ENCODE measurements around the gene OSBPL5.
A peak's percentile ranks its signal among the peaks of the same experiment; 100 is the strongest.

The OSBPL5 gene

DNA sequence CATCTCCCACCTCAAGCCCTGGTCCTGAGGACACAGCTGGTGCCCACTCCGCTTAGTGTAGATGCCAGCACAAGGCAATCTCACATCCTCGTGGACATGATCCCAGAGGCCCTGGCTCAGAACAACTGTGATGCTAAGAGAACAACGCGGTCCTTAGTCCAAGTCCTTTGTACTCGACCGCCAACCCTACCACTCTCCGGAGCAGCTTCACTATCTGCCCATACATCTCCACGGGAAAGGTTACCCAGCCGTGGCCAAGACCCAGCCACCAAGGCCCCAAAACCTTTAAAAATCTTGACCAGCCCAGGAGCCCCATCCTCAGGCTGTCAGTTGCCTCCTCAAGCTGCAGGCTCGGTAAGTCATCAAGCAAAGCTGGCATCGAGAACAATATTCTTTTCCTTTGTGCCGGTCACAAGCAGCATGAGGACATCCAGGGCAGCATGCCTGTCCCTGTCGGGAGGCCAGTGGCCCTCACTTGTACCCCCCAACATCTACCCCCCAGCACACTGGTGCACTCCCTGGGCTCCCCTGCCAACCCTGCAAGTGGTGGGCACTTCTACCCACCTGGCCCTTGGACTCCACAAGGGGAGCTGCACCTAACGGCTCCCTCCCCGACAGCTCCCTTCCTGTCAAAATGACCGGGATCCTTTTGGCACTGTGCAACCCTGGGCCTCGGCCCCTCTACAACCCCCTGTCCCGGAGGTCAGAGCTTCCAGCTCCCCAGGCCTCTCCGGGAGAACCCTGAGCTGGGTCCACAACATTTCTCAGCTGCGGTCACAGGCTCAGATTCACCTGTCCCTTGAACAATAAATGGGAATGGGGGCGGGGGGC lies 2.5 kb downstream of the OSBPL5 start:
- H3K27me3 ChIP-seq (ENCODE audit: control insufficient read depth in 1 of 2, insufficient read depth in 2 of 2, low read length in 2 of 2), result peaks cover 3 to 6% of the 10 kb centered on the region in 2 donors
- H3K4me3 ChIP-seq (ENCODE audit: low read depth in 1 of 2, low read length in 2 of 2), result no peak overlapping the region
- no peak overlapping the region for H3K27ac ChIP-seq (ENCODE audit: low read depth, low read length)
- peaks cover 44 to 57% of the 10 kb centered on the region in 2 donors for H3K4me1 ChIP-seq (ENCODE audit: control insufficient read depth in 1 of 2, insufficient read depth in 2 of 2, low read length in 2 of 2)
- no peaks in the 10 kb centered on the region for H3K36me3 ChIP-seq (ENCODE audit: control insufficient read depth in 1 of 2, insufficient read depth in 2 of 2, low read length in 2 of 2)
- no peaks in the 10 kb centered on the region for H3K9me3 ChIP-seq (ENCODE audit: control insufficient read depth in 1 of 2, low read length in 2 of 2)
- H3K9ac ChIP-seq (ENCODE audit: low read depth in 1 of 2, low read length in 2 of 2), result no peak overlapping the region

DNA sequence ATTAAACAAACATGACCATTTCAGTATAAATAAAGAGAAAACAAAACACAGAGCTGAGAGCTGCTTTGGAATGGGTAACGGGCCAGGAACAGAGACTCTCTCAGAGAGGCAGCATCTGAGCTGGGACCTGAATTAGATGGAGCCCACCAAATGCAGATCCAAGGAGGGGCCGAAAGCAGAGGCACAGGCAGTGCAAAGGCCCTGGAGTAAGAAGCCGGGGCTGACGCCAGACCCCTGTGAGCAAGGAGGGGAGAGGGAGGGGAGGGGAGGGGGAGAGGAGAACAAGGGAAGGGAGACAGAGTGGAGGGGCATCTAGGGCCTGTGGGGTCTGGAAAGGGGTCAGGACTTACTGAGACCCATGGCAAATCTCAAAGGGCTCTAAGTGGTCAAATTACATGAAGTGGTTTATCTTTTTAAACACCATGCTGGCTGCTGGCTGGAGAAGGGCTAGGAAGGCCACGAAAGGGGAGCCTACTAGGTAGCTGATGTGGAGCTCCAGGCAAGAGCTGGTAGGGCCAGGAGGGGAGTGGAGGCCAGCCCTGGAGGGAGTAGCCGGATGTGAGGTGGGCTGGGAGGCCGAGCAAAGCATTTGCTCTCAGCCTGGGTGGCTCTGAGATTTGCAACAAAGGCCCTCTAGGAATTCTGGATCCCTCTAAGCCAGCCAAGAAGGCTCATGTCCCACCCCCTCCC lies 3.2 kb downstream of the OSBPL5 start:
- Histone ChIP-seq H3K9me3 (ENCODE audit: control insufficient read depth in 1 of 2, low read length in 2 of 2) (no peaks in the 10 kb centered on the region), H3K27me3 (ENCODE audit: control insufficient read depth in 1 of 2, insufficient read depth in 2 of 2, low read length in 2 of 2) (peaks cover 0 to 3% of the 10 kb centered on the region in 2 donors), H3K36me3 (ENCODE audit: control insufficient read depth in 1 of 2, insufficient read depth in 2 of 2, low read length in 2 of 2) (no peaks in the 10 kb centered on the region), H3K4me3 (ENCODE audit: low read depth in 1 of 2, low read length in 2 of 2) (no peak overlapping the region), H3K4me1 (ENCODE audit: control insufficient read depth in 1 of 2, insufficient read depth in 2 of 2, low read length in 2 of 2) (peaks cover 40 to 55% of the 10 kb centered on the region in 2 donors), H3K27ac (ENCODE audit: low read depth, low read length) (peak overlapping the region; percentile 42), H3K9ac (ENCODE audit: low read depth in 1 of 2, low read length in 2 of 2) (no peak overlapping the region)

DNA sequence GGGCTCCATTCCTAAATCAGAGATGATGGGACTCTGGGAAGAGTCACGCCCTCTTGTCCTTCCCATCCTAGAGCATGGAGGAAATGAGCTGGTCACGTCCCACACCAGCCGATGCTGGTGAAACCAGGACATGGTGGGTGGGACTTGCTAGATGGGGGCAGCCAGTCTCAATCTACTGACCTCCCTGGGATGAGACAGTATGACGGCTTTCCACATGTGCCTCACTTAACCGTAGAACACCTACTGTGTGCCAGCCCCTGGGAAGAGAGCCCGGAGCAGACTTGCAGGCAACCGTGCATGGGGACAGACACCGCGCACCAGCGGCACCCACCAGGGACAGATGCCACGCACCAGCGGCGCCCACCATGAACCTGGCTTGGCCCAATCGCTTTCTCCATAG lies 3.8 kb downstream of the OSBPL5 start:
- Histone ChIP-seq H3K4me1 (ENCODE audit: control insufficient read depth in 1 of 2, insufficient read depth in 2 of 2, low read length in 2 of 2) (peaks cover 38 to 53% of the 10 kb centered on the region in 2 donors), H3K27me3 (ENCODE audit: control insufficient read depth in 1 of 2, insufficient read depth in 2 of 2, low read length in 2 of 2) (peaks cover 0 to 3% of the 10 kb centered on the region in 2 donors), H3K9ac (ENCODE audit: low read depth in 1 of 2, low read length in 2 of 2) (no peak overlapping the region), H3K4me3 (ENCODE audit: low read depth in 1 of 2, low read length in 2 of 2) (no peak overlapping the region), H3K9me3 (ENCODE audit: control insufficient read depth in 1 of 2, low read length in 2 of 2) (no peaks in the 10 kb centered on the region), H3K27ac (ENCODE audit: low read depth, low read length) (peak overlapping the region; percentile 42), H3K36me3 (ENCODE audit: control insufficient read depth in 1 of 2, insufficient read depth in 2 of 2, low read length in 2 of 2) (no peaks in the 10 kb centered on the region)

DNA sequence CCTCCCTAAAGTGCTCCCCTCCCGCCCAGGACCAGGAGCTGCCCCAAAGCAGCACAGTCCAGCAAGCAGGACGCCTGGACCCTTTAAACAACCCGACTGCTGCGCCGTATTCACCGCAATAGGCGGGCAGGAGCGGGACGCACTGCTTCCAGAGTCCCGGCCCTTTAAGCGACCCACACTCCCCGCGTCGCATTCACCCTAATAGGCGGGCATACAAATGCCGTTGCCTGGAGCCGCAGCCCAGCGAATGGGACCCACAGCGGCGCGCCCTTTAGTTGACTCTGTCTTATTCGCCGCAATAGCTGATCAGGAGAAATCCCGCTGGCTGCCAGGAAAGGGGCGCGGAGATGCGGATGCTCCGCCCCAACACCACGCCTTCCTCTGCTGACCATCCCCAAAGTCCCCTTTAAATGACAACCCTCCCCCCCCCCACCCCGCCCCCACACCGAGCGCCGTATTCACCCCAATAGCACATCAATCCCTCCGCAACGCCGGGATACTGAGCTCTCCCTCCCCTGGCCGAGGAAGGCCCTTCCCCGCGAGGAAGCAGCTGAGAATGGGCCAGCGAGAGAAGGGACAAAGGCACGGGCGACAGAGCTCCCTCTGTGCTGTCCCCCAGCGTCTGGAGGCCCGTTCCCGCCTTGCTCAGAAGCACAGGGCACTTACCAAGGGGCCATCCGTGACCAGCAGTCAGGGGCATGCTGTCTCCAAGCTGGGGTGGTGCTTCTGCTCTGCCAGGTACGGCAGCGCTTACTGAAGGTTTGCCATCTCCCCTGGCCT lies 4.7 kb downstream of the OSBPL5 start:
- peaks cover 32 to 53% of the 10 kb centered on the region in 2 donors for H3K4me1 ChIP-seq (ENCODE audit: control insufficient read depth in 1 of 2, insufficient read depth in 2 of 2, low read length in 2 of 2)
- H3K9me3 ChIP-seq (ENCODE audit: control insufficient read depth in 1 of 2, low read length in 2 of 2), result no peaks in the 10 kb centered on the region

DNA sequence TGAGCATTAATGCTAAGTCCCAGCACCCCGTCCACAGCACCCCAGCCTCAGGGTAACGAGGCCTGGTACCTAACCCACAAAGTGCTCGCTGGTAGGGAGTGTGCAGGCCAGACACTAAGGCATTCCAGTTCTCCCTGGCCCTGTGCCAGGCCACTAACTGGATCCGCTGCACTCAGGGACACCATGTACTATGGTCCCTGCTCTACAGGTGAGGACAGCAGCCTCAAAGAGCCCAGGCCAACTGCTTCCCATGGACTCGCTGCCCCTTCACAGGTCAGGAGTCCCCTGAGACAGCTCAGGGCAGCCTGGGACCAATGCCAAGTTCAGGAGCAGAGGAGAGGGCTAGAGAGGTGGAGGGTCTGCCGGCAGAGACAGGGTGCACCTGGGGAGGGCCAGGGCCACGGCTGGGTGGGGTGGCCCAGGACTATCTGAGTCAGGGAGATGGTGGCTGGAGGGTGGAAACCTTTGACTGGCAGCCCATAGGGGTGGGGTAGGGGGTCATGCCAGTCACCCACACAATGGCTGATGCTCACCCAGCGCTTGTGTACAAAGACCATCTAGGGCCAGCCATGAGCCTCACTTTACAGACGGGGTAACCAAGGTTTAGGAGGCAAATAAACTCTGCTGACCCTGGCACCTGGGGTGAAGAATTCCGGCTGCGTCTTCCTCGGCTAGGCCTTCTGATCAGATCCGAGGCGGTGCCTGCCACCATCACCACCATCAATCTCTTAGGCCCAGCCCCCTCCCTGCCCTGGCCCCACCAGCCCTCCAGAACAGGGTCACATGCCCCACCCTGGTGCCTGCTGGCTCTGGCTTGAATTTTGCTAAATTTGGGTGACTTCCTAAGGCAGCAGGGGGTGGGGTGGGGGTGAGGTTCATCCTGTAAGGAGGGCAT lies 5.6 kb downstream of the OSBPL5 start:
- Histone ChIP-seq H3K4me1 (ENCODE audit: control insufficient read depth in 1 of 2, insufficient read depth in 2 of 2, low read length in 2 of 2) (peaks cover 31 to 51% of the 10 kb centered on the region in 2 donors), H3K36me3 (ENCODE audit: control insufficient read depth in 1 of 2, insufficient read depth in 2 of 2, low read length in 2 of 2) (no peaks in the 10 kb centered on the region), H3K27me3 (ENCODE audit: control insufficient read depth in 1 of 2, insufficient read depth in 2 of 2, low read length in 2 of 2) (no peaks in the 10 kb centered on the region), H3K4me3 (ENCODE audit: low read depth in 1 of 2, low read length in 2 of 2) (peak overlapping the region; percentile 38 to 54), H3K27ac (ENCODE audit: low read depth, low read length) (peak overlapping the region; percentile 26), H3K9ac (ENCODE audit: low read depth in 1 of 2, low read length in 2 of 2) (peak overlapping the region; percentile 34 to 37), H3K9me3 (ENCODE audit: control insufficient read depth in 1 of 2, low read length in 2 of 2) (no peaks in the 10 kb centered on the region)

More for the DNA sequence above, 4.7 kb downstream of the OSBPL5 start:
- peak overlapping the region in 1 of 2 donors; percentile 37 for H3K9ac ChIP-seq (ENCODE audit: low read depth in 1 of 2, low read length in 2 of 2)
- no peaks in the 10 kb centered on the region for H3K27me3 ChIP-seq (ENCODE audit: control insufficient read depth in 1 of 2, insufficient read depth in 2 of 2, low read length in 2 of 2)
- H3K4me3 ChIP-seq (ENCODE audit: low read depth in 1 of 2, low read length in 2 of 2), result peak overlapping the region; percentile 48 to 54
- no peaks in the 10 kb centered on the region for H3K36me3 ChIP-seq (ENCODE audit: control insufficient read depth in 1 of 2, insufficient read depth in 2 of 2, low read length in 2 of 2)
- H3K27ac ChIP-seq (ENCODE audit: low read depth, low read length), result peak overlapping the region; percentile 34

DNA sequence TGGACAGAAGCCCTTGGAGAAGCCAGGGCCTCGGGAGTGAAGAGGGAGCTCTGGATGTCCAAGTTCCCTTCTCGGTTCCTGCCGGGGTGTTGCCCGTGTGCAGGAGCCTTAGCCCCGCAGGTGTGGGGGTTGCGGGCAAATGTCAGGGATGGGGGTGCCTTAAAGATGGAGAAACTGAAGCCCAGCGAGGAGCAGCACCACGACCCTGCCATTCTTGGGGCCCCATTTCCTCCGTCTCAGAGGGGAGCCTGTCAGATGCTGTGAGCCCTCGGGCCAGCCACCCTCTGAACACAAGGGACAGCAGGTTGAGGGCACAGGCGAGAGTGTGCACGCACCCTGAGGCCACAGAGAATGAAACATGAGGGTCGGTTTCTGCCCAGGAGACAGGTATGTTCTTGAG lies 6.3 kb downstream of the OSBPL5 start:
- H3K9ac ChIP-seq (ENCODE audit: low read depth in 1 of 2, low read length in 2 of 2), result no peak overlapping the region
- H3K9me3 ChIP-seq (ENCODE audit: control insufficient read depth in 1 of 2, low read length in 2 of 2), result no peaks in the 10 kb centered on the region
- H3K27ac ChIP-seq (ENCODE audit: low read depth, low read length), result no peak overlapping the region
- H3K4me1 ChIP-seq (ENCODE audit: control insufficient read depth in 1 of 2, insufficient read depth in 2 of 2, low read length in 2 of 2), result peaks cover 31 to 50% of the 10 kb centered on the region in 2 donors
- H3K4me3 ChIP-seq (ENCODE audit: low read depth in 1 of 2, low read length in 2 of 2), result no peak overlapping the region
- H3K36me3 ChIP-seq (ENCODE audit: control insufficient read depth in 1 of 2, insufficient read depth in 2 of 2, low read length in 2 of 2), result no peaks in the 10 kb centered on the region
- no peaks in the 10 kb centered on the region for H3K27me3 ChIP-seq (ENCODE audit: control insufficient read depth in 1 of 2, insufficient read depth in 2 of 2, low read length in 2 of 2)

DNA sequence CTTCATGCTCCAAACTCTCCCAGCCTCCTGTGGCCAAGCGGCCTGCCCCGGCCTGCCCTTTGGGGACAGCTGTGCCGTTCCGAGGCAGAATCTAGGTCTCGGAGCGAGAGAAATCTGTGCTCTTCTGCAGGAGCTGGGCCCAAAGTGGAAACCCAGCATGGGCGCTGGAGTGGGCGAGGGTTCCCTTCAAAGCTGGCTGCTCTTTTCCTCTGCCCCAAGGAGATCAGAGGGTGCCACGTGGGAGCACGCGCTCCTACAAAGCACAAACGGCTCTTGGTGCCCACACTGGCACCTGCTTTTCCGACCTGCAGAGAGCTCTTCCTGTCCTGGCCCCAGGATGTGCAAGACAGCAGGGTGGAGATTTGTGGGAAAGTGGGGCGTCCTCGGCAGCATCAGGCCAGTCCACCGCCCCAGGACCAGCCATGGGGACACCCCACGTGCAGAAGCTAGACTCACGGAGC lies 6.9 kb downstream of the OSBPL5 start:
- H3K36me3 ChIP-seq (ENCODE audit: control insufficient read depth in 1 of 2, insufficient read depth in 2 of 2, low read length in 2 of 2), result no peaks in the 10 kb centered on the region
- no peak overlapping the region for H3K4me3 ChIP-seq (ENCODE audit: low read depth in 1 of 2, low read length in 2 of 2)
- peaks cover 34 to 52% of the 10 kb centered on the region in 2 donors for H3K4me1 ChIP-seq (ENCODE audit: control insufficient read depth in 1 of 2, insufficient read depth in 2 of 2, low read length in 2 of 2)
- no peaks in the 10 kb centered on the region for H3K9me3 ChIP-seq (ENCODE audit: control insufficient read depth in 1 of 2, low read length in 2 of 2)
- H3K27me3 ChIP-seq (ENCODE audit: control insufficient read depth in 1 of 2, insufficient read depth in 2 of 2, low read length in 2 of 2), result no peaks in the 10 kb centered on the region
- H3K9ac ChIP-seq (ENCODE audit: low read depth in 1 of 2, low read length in 2 of 2), result no peak overlapping the region
- H3K27ac ChIP-seq (ENCODE audit: low read depth, low read length), result no peak overlapping the region

DNA sequence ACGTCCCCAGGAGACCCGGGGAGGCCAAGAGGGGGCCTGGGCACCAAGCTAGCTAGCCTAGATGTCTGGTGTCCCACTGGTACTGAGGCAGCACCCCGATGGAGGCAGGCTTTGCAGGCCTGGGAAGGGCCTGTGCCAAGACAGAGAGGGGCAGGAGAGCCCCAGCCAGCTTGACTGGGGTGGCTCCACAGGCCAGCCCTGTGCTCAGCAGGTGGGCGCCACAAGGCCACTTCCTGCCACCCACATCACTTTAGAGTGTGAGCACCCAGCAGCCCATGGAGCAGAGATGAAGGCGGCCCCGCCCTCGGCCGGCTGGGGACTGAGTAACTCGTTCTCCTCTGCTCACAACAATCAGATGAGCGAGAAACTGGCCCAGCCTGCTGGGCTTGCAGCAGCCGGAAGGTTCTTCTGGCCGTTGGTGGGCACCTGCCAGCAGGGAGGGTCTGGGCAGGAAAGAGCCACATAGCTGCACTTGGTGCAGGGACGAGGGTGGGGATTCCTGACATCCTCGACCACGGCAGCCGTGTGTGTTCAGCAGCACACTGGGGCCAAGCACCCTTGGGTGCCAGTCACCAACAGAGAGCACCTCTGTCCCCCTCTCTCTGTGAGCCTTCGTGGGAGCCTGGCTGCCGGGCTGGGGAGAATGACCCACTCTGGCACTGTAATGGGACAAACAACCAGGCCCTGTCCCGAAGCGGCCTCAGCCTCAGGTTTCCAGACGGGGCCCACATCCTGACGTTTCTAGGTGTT lies 7.6 kb downstream of the OSBPL5 start:
- H3K27ac ChIP-seq (ENCODE audit: low read depth, low read length), result no peak overlapping the region
- H3K4me1 ChIP-seq (ENCODE audit: control insufficient read depth in 1 of 2, insufficient read depth in 2 of 2, low read length in 2 of 2), result peaks cover 40 to 57% of the 10 kb centered on the region in 2 donors
- no peaks in the 10 kb centered on the region for H3K9me3 ChIP-seq (ENCODE audit: control insufficient read depth in 1 of 2, low read length in 2 of 2)
- no peaks in the 10 kb centered on the region for H3K27me3 ChIP-seq (ENCODE audit: control insufficient read depth in 1 of 2, insufficient read depth in 2 of 2, low read length in 2 of 2)
- H3K36me3 ChIP-seq (ENCODE audit: control insufficient read depth in 1 of 2, insufficient read depth in 2 of 2, low read length in 2 of 2), result no peaks in the 10 kb centered on the region
- H3K4me3 ChIP-seq (ENCODE audit: low read depth in 1 of 2, low read length in 2 of 2), result no peak overlapping the region
- no peak overlapping the region for H3K9ac ChIP-seq (ENCODE audit: low read depth in 1 of 2, low read length in 2 of 2)

Measured in duodenal mucosa (tissue), 2 donors.